CD4-positive, alpha-beta T cell treated with Interleukin-17A for 1 hour (primary cell): ENCODE measurements around the gene PATE1.
"Not testable (repeated sequence)": the region's sequence is repeated elsewhere in the genome, so short reads cannot be mapped to it uniquely, and the experiment has no call there.

Experiments
- DNase-seq: peaks from one replicate; pipeline ENCODE4 v3.0.0-alpha.2; 2020

The PATE1 gene, protein sequence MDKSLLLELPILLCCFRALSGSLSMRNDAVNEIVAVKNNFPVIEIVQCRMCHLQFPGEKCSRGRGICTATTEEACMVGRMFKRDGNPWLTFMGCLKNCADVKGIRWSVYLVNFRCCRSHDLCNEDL

GRCh38 chr11:125745979-125746378, at the start of gene PATE1:
PATE1 (plus strand) TSS chr11:125746279; CDS start chr11:125746305, 26 bp downstream.
- no peak for DNase-seq

- no peak for DNase-seq
Measured at GRCh38 chr11:125701018-125701610, 45.0 kb upstream of the PATE1 start.

DNA sequence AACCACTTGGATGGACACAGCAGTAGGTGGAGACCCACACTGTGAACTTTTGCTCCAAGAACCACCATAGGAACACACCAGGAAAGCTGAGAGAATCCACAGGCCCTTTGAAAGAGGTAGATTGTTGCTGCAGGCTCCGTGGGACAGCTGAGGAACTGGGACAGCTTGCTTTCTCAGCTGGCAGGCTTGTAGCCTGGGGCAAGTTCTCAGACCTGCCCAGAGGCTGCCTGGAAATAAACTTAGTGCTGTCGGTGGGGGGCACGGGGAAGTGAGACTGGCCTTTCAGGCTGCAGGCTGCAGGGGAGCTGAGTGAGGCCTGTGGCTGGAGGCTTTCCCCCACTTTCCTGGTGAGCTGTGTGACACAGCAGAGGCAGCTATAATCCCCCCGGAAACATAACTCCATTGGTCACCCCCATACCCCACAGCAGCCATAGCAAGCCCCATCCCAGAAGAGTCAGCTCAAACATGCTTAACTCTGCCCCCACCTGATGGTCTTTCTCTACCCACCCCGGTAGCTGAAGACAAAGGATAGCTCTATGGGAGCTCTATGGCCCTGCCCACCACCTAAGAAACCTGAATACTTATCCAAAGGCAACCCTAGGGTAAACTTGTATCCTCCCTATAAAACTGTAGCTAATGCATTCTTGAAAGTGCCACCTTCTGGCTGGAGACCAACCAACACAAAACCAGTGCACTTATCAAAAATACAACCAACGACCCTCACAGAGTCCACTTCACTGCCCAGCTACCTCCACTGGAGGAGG, 44.0 kb upstream of the PATE1 start:
- DNase-seq = no peak

DNA sequence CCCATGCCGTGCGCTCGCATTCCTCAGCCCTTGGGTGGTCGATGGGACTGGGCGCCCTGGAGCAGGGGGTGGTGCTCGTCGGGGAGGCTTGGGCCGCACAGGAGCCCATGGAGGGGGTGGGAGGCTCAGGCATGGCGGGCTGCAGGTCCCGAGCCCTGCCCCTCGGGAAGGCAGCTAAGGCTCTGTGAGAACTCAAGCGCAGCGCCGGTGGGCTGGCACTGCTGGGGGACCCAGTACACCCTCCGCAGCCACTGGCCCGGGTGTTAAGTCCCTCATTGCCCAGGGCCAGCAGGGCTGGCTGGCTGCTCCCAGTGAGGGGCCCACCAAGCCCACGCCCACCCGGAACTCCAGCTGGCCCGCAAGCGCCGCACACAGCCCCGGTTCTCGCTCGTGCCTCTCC, 41.4 kb upstream of the PATE1 start:
- DNase-seq = not testable (repeated sequence)

GRCh38 chr11:125720781-125721180, 25.3 kb upstream of the PATE1 start:
- DNase-seq = no peak

DNA sequence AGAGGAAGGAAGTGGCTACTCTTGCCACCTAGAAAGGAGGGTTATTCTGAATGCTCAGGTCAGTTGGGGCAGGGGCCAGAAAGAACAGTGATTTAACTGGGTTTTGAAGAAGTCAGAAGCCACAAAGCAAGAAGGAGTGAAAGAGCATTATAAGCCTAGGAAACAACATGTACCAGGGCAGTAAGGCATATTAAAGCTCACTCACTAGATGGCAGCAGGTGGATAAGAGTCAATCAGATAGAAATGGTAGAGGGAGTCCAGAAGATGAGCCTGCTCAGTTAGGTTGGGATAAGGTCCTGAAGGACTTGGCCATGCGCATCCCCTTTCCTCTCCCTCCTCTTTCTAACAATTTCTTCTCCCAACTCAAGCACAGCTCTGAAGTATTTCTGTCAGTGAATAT, 22.0 kb upstream of the PATE1 start:
- DNase-seq = no peak

GRCh38 chr11:125728969-125729368, 17.1 kb upstream of the PATE1 start:
- DNase-seq = no peak

GRCh38 chr11:125740617-125741016, 5.5 kb upstream of the PATE1 start:
- DNase-seq = no peak

- DNase-seq = no peak
Measured at GRCh38 chr11:125743681-125744080, 2.4 kb upstream of the PATE1 start.

- DNase-seq = no peak
Measured at GRCh38 chr11:125750629-125751028, 4.5 kb downstream of the PATE1 start.

GRCh38 chr11:125756050-125756449, 10.0 kb downstream of the PATE1 start:
- no peak for DNase-seq

GRCh38 chr11:125762445-125762844, 16.4 kb downstream of the PATE1 start:
- DNase-seq = no peak

DNA sequence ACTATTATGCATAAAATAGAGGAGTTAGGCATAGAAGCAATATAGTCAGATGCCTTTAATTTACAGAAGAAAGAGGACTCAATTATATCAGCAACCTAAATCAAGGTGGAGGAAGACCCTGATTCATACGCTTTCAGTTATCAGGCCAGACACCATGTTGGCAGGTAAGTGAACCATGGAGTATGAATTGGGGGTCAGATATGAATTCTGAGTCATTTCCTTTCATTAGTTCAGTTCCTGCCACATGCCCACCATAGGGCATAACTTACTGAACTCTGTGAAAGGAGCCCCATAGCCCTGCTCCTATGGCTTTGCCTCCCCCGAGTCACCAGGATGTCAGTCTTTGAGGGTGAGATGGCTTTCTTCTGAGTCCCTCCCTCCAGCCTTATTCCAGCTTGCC, 17.4 kb downstream of the PATE1 start:
- no peak for DNase-seq

- DNase-seq = no peak
Measured at GRCh38 chr11:125766251-125766650, 20.2 kb downstream of the PATE1 start.

DNA sequence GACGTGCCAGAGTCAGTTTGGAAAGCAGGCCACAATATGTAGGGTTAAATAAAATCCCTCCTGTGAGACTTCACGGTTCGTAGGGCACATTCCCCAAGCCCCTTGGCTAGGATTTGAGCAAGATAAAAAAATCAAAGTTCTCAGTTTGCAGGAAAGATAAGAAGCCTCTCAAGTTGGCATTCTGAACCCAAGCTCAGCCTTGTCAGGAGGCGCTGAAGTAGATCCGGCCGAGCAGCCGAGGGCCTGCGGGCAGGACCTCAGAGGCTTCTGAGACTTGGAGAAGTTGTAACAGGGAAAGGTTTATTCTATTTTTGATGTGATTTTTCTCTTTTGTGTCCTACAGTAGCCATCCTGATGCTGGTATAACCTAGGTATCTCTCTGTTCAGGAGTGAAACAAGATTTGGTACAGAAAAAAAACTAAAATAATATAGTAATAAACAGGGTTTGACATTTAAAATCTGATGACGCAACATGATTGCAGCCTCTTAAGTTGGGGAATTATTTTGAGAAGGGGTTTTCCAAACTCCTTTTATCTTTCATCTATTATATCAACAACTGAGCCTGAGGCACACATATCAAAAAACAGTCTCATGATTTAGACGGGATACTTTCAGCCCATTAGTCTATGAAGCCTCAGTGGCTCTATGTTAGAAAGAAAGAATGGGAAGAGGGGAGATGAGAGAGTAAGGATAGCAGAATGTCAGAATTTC, 22.4 kb downstream of the PATE1 start:
- no peak for DNase-seq

GRCh38 chr11:125770583-125770982, 24.5 kb downstream of the PATE1 start:
- DNase-seq = no peak

- DNase-seq = no peak
Measured at GRCh38 chr11:125772834-125773505, 26.9 kb downstream of the PATE1 start.

DNA sequence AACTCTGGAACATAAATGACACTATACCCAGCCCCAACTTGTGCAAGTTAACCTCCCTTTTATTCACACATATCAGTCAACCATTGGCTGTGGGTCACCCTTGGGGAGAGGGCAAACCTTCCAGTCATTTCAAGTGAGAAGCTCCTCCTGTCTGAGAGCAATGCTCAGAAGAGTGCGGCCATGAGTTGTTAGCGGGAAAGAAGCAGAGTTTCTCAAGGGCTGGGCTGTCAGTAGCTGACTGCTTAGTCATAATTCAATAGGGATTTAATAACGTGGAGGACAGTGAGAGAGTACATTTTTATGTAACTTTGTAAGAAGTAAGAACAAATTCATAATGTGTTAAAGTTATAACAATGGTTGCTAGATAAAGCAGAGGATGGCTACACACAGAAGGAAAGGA, 27.4 kb downstream of the PATE1 start:
- no peak for DNase-seq

GRCh38 chr11:125777309-125777708, 31.2 kb downstream of the PATE1 start:
- DNase-seq = no peak

DNA sequence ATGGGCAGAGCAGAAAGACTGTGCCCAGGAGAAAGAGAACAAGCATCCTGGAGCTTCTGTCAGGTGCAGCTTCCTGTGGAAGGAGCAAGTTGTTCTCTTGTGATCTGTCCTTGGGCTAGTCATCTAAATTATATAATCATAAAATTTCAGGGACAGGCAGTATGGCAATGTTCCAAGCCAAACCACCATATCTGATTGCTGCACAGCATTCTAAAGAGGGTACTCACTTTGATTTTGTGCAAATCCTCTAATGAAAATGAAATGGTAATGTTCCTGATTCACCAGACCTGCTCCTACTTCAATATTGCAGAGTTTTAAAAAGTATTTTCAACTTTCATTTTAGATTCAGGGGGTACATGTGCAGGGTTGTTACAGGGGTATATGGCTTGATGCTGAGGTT, 32.6 kb downstream of the PATE1 start, which contains the start of gene PATE2:
Gene PATE2, minus strand, starts transcription at position 101 of the 400 bp plus-strand sequence. Its CDS starts 55 bp downstream, at position 46.
- no peak for DNase-seq

DNA sequence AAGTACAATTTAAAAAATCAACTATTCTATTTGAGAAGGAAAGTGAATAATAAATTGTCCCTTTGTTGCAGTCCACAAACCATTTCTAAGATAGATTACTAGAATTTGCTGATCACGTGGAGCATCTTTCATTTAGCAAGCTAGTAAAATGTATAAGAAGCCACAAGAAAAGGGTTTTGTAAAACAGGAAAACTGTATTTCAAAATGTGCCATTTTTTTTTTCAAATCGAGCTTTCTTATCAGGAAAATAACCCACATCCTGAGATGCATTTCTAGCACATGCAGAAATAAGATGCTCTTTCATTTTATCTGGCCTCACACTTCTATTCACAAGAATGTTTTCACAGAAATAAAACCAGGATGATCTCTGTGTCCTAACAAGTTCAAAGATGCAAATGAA, 38.6 kb downstream of the PATE1 start:
- no peak for DNase-seq

- DNase-seq = no peak
Measured at GRCh38 chr11:125787827-125788226, 41.7 kb downstream of the PATE1 start, which contains the start of gene PATE3. PATE3 (plus strand) TSS chr11:125788127; CDS start chr11:125788152, 25 bp downstream.

DNA sequence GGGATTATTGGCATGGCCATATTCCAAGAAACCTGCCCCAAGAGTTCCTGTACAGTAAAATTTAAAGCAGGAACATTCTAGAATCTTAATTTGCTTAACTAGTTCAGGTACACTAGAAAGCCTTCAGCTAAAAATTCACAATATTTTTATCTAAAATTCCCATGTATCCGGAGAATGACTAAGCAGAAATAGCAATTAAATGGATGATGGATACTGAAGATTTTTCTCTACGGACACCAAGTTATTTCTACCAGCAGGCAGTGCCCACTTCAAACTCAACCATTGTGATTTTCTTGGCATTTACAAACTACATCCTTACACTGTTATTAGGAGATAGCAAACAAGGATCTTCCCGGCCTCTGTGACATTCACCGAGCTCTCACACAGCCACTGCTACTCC, 44.7 kb downstream of the PATE1 start:
- DNase-seq = no peak
